Activated CD4-positive, alpha-beta T cell treated with anti-CD3 and anti-CD28 coated beads for 4 hours (primary cell): ENCODE measurements around the gene BTRC.
A peak's percentile ranks its signal among the peaks of the same experiment; 100 is the strongest.

ENCODE experiments used
- DNase-seq, 2 donors: peaks; one replicate each; pipeline ENCODE4 v3.0.0-alpha.2; 2020

BTRC gene

DNA sequence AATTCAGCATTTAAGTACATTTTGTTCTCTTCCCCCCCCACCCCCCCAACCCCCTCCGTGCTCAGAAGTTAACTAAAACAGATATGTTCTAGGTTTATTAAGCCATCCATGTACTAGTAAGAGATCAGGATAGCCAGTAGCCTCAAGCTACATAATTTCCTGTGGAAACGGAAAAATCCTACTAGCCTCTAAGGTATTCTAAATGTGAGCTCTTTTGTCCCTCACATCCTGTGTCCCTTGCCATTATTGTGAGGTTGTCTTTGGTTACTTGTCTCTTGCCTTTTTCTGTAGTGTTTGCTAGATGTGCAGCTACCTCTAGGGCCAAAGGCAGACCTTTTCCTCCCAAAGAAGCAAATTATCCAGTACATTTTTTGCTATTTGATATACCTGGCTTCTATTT, 92.1 kb downstream of the BTRC start:
- no peak for DNase-seq

GRCh38 chr10:101446947-101447346, 93.0 kb downstream of the BTRC start:
- DNase-seq = no peak

DNA sequence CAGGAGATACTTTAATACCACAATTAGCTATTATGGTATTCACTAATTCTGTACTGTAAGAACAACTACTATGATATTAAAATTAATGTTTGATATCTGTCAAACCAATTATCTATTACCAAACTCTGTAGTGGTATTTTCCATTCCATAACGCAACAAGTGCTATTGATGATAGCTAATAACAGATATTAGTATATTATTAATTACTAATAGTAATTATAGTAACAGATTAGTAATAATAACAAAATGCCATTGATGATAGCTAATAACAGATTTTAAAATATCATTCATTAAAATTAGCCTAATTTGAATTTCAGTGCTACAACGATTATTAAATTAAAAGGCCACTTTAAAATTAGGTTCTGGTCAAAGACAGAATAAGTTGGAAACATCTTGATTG, 93.5 kb downstream of the BTRC start:
- DNase-seq = no peak

GRCh38 chr10:101450277-101451080, 96.5 kb downstream of the BTRC start:
- no peak for DNase-seq

DNA sequence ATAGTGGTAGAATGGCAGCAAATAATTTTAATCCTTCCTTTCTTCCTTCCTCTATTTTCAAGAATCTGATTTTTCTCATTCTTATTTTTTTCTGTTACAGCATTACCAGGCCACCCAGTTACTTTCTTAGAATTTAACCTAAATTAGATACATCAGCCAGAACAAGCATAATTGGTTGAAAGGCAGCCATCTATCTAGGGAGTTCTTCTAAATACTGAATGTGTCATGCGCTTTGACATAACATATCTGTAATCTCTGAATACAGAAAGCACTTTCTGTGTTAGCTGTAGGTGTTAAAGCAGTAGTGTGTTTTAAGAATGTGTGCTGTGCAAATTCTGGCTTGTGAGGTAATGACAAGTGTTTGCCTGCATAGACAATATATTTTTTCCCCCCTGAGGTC, 97.3 kb downstream of the BTRC start:
- no peak for DNase-seq

- no peak for DNase-seq
Observed at GRCh38 chr10:101451667-101452069, 97.7 kb downstream of the BTRC start.

GRCh38 chr10:101452176-101452575, 98.2 kb downstream of the BTRC start:
- DNase-seq = no peak

- DNase-seq = no peak
Observed at GRCh38 chr10:101452593-101452992, 98.6 kb downstream of the BTRC start.

- DNase-seq = no peak
Observed at GRCh38 chr10:101453318-101453717, 99.4 kb downstream of the BTRC start.

- DNase-seq = no peak
Observed at GRCh38 chr10:101453791-101454718, 100.1 kb downstream of the BTRC start.

DNA sequence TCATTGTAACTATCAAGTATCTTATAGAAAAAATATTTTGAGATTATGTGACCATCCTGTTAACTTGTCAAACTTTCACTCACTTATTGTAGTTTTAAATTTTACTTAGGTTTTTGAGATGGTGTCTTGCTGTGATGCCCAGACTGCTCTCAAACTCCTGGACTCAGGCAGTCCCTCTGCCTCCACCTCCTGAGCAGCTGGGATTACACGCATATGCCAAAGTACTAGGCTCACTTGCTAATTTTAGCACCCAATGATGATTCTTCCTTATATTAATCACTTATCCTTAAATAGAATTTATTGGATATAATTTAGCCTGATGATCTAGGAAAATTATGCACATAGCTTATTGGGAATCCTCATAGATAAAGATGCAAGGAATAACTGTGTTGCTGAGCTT, 104.9 kb downstream of the BTRC start:
- no peak for DNase-seq

- no peak for DNase-seq
Observed at GRCh38 chr10:101464082-101464481, 110.1 kb downstream of the BTRC start.

DNA sequence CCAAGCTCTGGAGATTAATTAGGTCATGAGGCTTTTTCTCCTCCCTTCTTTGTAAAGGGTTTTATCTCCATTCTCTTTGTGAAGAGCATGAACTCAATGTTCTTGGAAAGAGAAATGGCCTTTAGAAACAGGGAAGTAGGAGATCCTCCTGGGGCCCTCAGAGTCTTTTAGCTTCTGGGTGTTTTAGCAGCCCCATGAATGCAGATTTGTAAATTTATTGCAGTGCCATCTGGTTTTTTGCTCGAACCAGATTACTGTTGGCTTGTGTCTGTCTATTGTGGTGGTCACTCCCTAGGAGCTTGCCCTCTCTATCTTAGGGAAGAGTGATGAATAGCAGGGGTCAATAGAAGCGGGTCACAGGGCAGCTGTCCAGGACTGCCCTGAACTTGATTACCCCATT, 110.6 kb downstream of the BTRC start:
- DNase-seq = no peak

DNA sequence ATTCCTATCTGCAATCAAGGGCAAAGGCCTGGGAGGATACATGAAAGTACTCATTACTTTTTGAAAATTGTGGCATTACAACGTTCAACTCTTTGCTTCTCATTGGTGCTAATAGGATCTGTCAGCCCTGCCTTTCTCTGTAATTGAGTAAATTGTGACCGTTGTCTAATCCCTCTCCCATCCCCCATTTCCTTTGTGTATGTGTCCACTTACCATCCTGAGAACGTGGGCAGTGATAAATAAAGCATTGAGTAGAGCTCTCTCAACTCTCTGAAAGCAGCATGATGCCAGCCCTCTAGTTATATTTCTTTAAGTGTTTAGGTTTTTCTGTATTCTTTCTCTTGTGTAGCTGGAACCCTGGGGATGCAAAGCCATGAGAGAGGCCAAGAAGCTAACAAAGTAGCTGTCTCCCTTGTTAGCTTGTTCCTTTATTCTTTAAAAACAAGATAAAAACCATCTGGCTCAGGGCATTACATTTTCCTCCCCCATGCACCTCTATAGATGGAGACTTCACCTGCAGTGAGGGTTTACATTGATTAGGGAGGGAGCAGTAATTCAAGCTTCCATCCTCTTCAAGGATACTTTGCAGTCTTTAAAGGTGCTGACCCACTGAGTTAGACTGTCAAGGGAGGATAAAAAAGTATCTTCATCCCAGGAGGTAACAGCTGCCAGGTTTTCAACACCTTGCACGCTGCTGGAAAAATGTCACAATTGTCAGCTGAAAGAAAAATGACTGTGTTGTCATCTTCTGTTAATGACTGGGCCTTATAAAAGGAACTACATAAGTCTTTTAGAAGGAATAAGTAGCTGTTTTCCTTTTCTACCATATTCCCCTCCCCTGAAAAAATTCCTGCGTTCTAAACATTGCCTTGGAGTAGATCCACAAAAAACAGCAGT, 112.3 kb downstream of the BTRC start:
- DNase-seq = no peak

DNA sequence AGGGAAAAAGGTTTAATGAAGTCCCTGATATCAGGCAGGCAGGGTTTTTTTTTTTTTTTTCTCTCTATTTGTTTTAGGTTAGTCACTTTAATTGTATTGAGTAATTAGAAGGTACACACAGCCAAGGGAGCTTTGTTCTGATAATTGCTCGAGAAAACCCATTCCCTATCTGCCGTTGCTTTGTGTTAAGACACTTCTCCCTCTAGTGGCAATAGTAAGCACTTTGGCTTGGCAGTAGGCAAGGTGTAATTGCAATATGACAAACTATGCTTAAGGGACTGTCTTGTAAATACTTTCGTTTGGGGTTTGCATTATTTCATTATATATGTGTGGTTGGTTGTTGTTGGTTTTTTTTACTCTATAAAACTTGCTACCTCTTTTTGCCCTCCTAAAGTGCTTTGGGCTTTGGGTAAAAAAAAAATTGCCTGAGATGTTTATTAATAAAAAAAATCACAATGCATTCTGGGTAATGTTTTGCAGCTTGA, 113.4 kb downstream of the BTRC start:
- peak; percentile 8 to 34 for DNase-seq

DNA sequence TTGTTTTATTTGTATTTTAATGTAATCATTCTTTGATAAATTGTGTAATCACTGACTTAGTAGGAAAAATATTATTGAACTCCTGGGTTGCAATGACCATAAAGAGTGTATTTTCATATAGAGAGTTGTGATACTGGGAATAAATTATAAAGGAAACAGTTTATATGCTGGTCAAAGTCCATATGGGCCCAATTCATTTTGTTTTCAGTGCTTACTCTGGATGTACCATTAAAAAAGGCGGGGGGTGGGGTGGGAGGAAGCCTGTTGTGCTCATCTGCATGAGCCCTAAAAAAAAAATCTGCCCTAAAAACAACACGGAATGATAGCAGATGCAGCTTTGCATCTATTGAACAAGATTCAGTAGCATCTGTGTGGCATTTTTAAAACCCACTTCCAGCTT, 114.2 kb downstream of the BTRC start:
- DNase-seq = no peak

- DNase-seq = no peak
Observed at GRCh38 chr10:101476383-101476782, 122.4 kb downstream of the BTRC start.

DNA sequence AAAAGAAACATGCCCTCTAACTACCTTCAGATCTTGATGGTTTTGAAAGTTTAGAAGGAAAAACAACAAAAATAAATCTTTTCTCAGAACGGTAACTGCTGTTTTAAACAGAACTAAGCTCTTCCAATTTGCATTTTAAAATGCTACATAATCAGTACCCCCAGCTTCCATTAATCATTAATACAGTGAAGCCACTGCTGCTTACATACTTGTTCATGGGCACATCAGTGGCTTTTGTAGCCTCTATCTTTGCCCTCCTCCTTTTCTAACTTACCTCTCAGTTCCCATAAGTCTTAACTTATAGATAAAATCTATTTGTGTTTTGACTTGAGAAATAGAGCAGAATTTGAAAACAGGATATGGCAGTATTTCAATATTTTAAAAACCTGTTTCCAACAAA, 125.0 kb downstream of the BTRC start:
- DNase-seq = no peak

DNA sequence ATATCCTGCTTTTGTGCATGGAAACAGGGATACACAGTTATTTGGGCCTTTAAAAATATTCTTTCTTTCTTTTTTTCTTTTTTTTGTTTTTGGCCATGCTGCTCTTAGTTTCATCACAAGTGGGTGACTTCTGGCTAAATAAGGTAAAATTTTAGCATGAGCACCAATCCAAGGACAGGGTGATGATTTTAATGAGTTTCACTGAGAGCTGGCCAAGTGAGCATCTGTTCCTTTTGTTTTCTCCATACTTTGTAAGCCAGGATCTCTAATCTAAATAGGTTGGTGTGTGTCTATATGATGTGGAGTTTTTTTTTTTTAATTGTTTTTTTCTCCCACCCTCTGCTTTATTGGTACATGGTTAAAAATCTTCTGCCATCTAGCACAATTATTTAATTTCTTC, 127.3 kb downstream of the BTRC start:
- DNase-seq = no peak

DNA sequence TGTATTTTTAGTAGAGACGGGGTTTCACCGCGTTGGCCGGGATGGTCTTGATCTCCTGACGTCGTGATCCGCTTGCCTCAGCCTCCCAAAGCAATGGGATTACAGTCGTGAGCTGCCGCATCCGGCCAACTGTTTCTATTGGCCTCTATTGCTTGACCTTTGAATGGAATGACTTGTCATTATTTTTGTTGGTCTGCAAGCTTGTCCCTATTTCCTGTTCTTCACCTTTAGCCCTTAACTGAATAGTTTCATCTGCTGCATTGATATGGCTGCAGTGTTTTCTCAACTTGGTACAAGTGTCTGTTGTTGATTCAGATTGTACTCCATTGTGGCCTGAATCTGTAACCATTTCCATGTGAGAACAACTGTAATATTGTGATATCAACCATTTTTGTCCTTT, 128.6 kb downstream of the BTRC start:
- DNase-seq = no peak

DNA sequence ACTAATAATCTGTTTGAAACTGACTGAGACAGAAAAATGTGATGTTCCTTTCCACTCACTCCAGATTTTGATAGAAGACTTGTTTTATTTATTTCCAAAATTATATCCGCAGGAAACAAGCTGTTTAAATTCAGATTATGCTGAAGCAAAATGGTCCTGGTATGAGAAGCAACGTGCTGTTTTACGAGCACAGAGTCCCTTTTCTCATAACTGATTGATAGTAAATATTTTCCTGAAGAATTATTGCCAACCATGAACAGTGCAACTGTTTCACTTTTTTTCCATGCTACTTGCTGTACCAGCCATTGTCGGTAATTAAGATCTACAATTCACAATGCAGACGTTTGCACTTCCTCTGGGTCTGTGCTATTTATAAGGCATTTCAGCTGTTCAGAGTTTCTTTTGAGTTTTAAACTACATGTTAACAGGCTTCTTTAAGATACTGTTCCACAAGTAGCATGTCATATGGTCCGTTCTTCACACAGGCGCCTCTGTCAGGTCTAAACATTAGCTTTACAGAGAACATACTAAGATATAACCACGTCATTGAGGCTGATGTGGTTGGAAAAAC, 130.3 kb downstream of the BTRC start:
- DNase-seq = no peak

DNA sequence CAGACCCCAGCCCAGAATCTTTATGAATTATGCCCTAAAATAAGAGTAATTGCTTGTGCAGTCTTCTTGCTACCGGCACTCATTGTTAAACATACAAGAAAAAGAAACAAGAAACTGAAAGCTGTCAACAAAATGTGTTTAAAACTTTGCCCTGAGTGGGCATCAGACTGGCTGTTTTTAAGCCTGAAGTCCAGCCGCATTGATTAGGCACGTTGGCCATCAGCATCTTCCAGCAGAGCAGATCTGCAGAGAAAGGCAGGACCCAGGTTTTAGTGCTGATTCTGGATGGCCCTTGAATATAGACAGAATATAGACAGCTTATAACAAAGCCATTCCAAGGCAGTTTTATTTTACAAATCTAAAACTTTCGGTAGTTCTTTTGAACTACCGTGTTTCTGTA, 131.2 kb downstream of the BTRC start:
- no peak for DNase-seq
